GM20000 (cell line): Measurements from ENCODE around the gene PRELID3B.

Source experiments
- DNase-seq: peaks from one replicate; pipeline ENCODE4 v3.0.0; 2012; ENCODE audit warnings: low spot score
- CTCF ChIP-seq: IDR thresholded peaks from 2 replicates; pipeline ENCODE4 v1.5.1; 2012; ENCODE audit warnings: mild to moderate bottlenecking, control low read depth; ENCODE audit errors: extremely low read depth, missing control alignments

Gene PRELID3B

GRCh38 chr20:59068534-59068933, 25.9 kb upstream of the PRELID3B start:
- TF ChIP-seq CTCF: no peak
- DNase-seq: no peak

- DNase-seq: no peak
- no peak for TF ChIP-seq CTCF
These were observed 21.7 kb upstream of the PRELID3B start for GRCh38 chr20:59064214-59064722.

GRCh38 chr20:59063358-59064213, 21.0 kb upstream of the PRELID3B start:
- no peak for DNase-seq
- no peak for TF ChIP-seq CTCF

GRCh38 chr20:59062081-59062480, 19.5 kb upstream of the PRELID3B start:
- TF ChIP-seq CTCF: no peak
- no peak for DNase-seq

- no peak for DNase-seq
- no peak for TF ChIP-seq CTCF
These were observed 12.7 kb upstream of the PRELID3B start for GRCh38 chr20:59055302-59055701.

GRCh38 chr20:59051666-59052185, 9.1 kb upstream of the PRELID3B start:
- TF ChIP-seq CTCF: no peak
- DNase-seq: no peak

GRCh38 chr20:59050437-59050836, 7.9 kb upstream of the PRELID3B start:
- TF ChIP-seq CTCF: no peak
- DNase-seq: no peak
